Measurements from ENCODE around the gene FAM210A. TPM values are rescaled to one million over a fixed set of nuclear protein-coding genes. Genes with fewer than 3 reads are reported as not detected.
"Not testable (repeated sequence)": the region's sequence is repeated elsewhere in the genome, so short reads cannot be mapped to it uniquely, and the experiment has no call there.

Gene FAM210A
- total RNA-seq, 1 donor from 2014 or later: 33.8 TPM

GRCh38 chr18:13688191-13689136 lies 37.9 kb downstream of the FAM210A start:
- intact Hi-C loops (cut with micrococcal nuclease): no loop called here
- H3K4me1 Mint-ChIP-seq (ENCODE audit: low read depth): peaks cover 5% of the 10 kb centered on the region
- no peak overlapping the region for H3K4me3 Mint-ChIP-seq (ENCODE audit: low read depth)
- DNase-seq (ENCODE audit: low spot score): no peak
- H3K27me3 Mint-ChIP-seq (ENCODE audit: low read depth): no peaks in the 10 kb centered on the region
- H3K36me3 Mint-ChIP-seq (ENCODE audit: low read depth): peaks cover 23% of the 10 kb centered on the region
- no peak overlapping the region for H3K27ac Mint-ChIP-seq
- H3K9me3 Mint-ChIP-seq: peaks cover 24% of the 10 kb centered on the region

- Mint-ChIP-seq H3K4me3 (ENCODE audit: low read depth) (no peak overlapping the region), H3K36me3 (ENCODE audit: low read depth) (peaks cover 12% of the 10 kb centered on the region), H3K4me1 (ENCODE audit: low read depth) (peaks cover 5% of the 10 kb centered on the region), H3K9me3 (no peaks in the 10 kb centered on the region), H3K27me3 (ENCODE audit: low read depth) (no peaks in the 10 kb centered on the region), H3K27ac (no peak overlapping the region)
- intact Hi-C loops (cut with micrococcal nuclease): no loop called here
- DNase-seq (ENCODE audit: low spot score): no peak
Measured at GRCh38 chr18:13684546-13684945, 41.8 kb downstream of the FAM210A start.

GRCh38 chr18:13681701-13682100 lies 44.7 kb downstream of the FAM210A start:
- H3K4me3 Mint-ChIP-seq (ENCODE audit: low read depth): no peak overlapping the region
- peaks cover 9% of the 10 kb centered on the region for H3K36me3 Mint-ChIP-seq (ENCODE audit: low read depth)
- no peaks in the 10 kb centered on the region for H3K9me3 Mint-ChIP-seq
- peaks cover 19% of the 10 kb centered on the region for H3K4me1 Mint-ChIP-seq (ENCODE audit: low read depth)
- no peaks in the 10 kb centered on the region for H3K27me3 Mint-ChIP-seq (ENCODE audit: low read depth)
- no peak overlapping the region for H3K27ac Mint-ChIP-seq
- no peak for DNase-seq (ENCODE audit: low spot score)
- intact Hi-C loops (cut with micrococcal nuclease): no loop called here

- intact Hi-C loops (cut with micrococcal nuclease): no loop called here
- Mint-ChIP-seq H3K4me1 (ENCODE audit: low read depth) (peaks cover 16% of the 10 kb centered on the region), H3K4me3 (ENCODE audit: low read depth) (no peak overlapping the region), H3K36me3 (ENCODE audit: low read depth) (peaks cover 9% of the 10 kb centered on the region), H3K9me3 (no peaks in the 10 kb centered on the region), H3K27me3 (ENCODE audit: low read depth) (no peaks in the 10 kb centered on the region), H3K27ac (no peak overlapping the region)
- no peak for DNase-seq (ENCODE audit: low spot score)
Measured at GRCh38 chr18:13680612-13681011, 45.7 kb downstream of the FAM210A start.

- DNase-seq (ENCODE audit: low spot score); intact Hi-C loops (cut with micrococcal nuclease); H3K27me3 Mint-ChIP-seq (ENCODE audit: low read depth); H3K9me3 Mint-ChIP-seq; H3K4me3 Mint-ChIP-seq (ENCODE audit: low read depth); H3K27ac Mint-ChIP-seq: not testable (repeated sequence)
- H3K4me1 Mint-ChIP-seq (ENCODE audit: low read depth): peaks cover 14% of the 10 kb centered on the region
- peaks cover 11% of the 10 kb centered on the region for H3K36me3 Mint-ChIP-seq (ENCODE audit: low read depth)
Measured at GRCh38 chr18:13677350-13677749, 49.0 kb downstream of the FAM210A start.

- H3K4me3 Mint-ChIP-seq (ENCODE audit: low read depth): no peak overlapping the region
- H3K27me3 Mint-ChIP-seq (ENCODE audit: low read depth): no peaks in the 10 kb centered on the region
- intact Hi-C loops (cut with micrococcal nuclease): no loop called here
- H3K27ac Mint-ChIP-seq: no peak overlapping the region
- no peaks in the 10 kb centered on the region for H3K9me3 Mint-ChIP-seq
- DNase-seq (ENCODE audit: low spot score): no peak
- peaks cover 6% of the 10 kb centered on the region for H3K36me3 Mint-ChIP-seq (ENCODE audit: low read depth)
- peaks cover 14% of the 10 kb centered on the region for H3K4me1 Mint-ChIP-seq (ENCODE audit: low read depth)
Measured at GRCh38 chr18:13676471-13676870, 49.9 kb downstream of the FAM210A start.

GRCh38 chr18:13672657-13673056 lies 53.7 kb downstream of the FAM210A start:
- Mint-ChIP-seq H3K27me3 (ENCODE audit: low read depth) (no peaks in the 10 kb centered on the region), H3K9me3 (no peaks in the 10 kb centered on the region), H3K4me3 (ENCODE audit: low read depth) (no peak overlapping the region), H3K4me1 (ENCODE audit: low read depth) (peaks cover 4% of the 10 kb centered on the region), H3K36me3 (ENCODE audit: low read depth) (peaks cover 27% of the 10 kb centered on the region), H3K27ac (no peak overlapping the region)
- intact Hi-C loops (cut with micrococcal nuclease): no loop called here
- no peak for DNase-seq (ENCODE audit: low spot score)

- Mint-ChIP-seq H3K27me3 (ENCODE audit: low read depth) (no peaks in the 10 kb centered on the region), H3K4me1 (ENCODE audit: low read depth) (no peaks in the 10 kb centered on the region), H3K4me3 (ENCODE audit: low read depth) (no peak overlapping the region), H3K27ac (no peak overlapping the region), H3K36me3 (ENCODE audit: low read depth) (peaks cover 24% of the 10 kb centered on the region), H3K9me3 (no peaks in the 10 kb centered on the region)
- no peak for DNase-seq (ENCODE audit: low spot score)
- intact Hi-C loops (cut with micrococcal nuclease): no loop called here
Measured at GRCh38 chr18:13661779-13662256, 64.5 kb downstream of the FAM210A start.

- Mint-ChIP-seq H3K27ac (no peak overlapping the region), H3K27me3 (ENCODE audit: low read depth) (no peaks in the 10 kb centered on the region), H3K9me3 (no peaks in the 10 kb centered on the region), H3K36me3 (ENCODE audit: low read depth) (peaks cover 19% of the 10 kb centered on the region), H3K4me1 (ENCODE audit: low read depth) (no peaks in the 10 kb centered on the region), H3K4me3 (ENCODE audit: low read depth) (no peak overlapping the region)
- DNase-seq (ENCODE audit: low spot score): no peak
- intact Hi-C loops (cut with micrococcal nuclease): no loop called here
Measured at GRCh38 chr18:13661051-13661778, 65.1 kb downstream of the FAM210A start.

- no peaks in the 10 kb centered on the region for H3K9me3 Mint-ChIP-seq
- no peak overlapping the region for H3K4me3 Mint-ChIP-seq (ENCODE audit: low read depth)
- H3K36me3 Mint-ChIP-seq (ENCODE audit: low read depth): peaks cover 18% of the 10 kb centered on the region
- no peak for DNase-seq (ENCODE audit: low spot score)
- intact Hi-C loops (cut with micrococcal nuclease): no loop called here
- no peaks in the 10 kb centered on the region for H3K4me1 Mint-ChIP-seq (ENCODE audit: low read depth)
- H3K27me3 Mint-ChIP-seq (ENCODE audit: low read depth): no peaks in the 10 kb centered on the region
- H3K27ac Mint-ChIP-seq: no peak overlapping the region
Measured at GRCh38 chr18:13660510-13660909, 65.8 kb downstream of the FAM210A start.

GRCh38 chr18:13658436-13659204 lies 67.7 kb downstream of the FAM210A start:
- no peak for DNase-seq (ENCODE audit: low spot score)
- H3K9me3 Mint-ChIP-seq: no peaks in the 10 kb centered on the region
- no peaks in the 10 kb centered on the region for H3K27me3 Mint-ChIP-seq (ENCODE audit: low read depth)
- peaks cover 9% of the 10 kb centered on the region for H3K36me3 Mint-ChIP-seq (ENCODE audit: low read depth)
- no peaks in the 10 kb centered on the region for H3K4me1 Mint-ChIP-seq (ENCODE audit: low read depth)
- H3K4me3 Mint-ChIP-seq (ENCODE audit: low read depth): no peak overlapping the region
- H3K27ac Mint-ChIP-seq: no peak overlapping the region
- intact Hi-C loops (cut with micrococcal nuclease): no loop called here

GRCh38 chr18:13657974-13658373 lies 68.4 kb downstream of the FAM210A start:
- Mint-ChIP-seq H3K36me3 (ENCODE audit: low read depth) (peaks cover 6% of the 10 kb centered on the region), H3K4me3 (ENCODE audit: low read depth) (no peak overlapping the region), H3K9me3 (no peaks in the 10 kb centered on the region), H3K4me1 (ENCODE audit: low read depth) (no peaks in the 10 kb centered on the region), H3K27ac (no peak overlapping the region), H3K27me3 (ENCODE audit: low read depth) (no peaks in the 10 kb centered on the region)
- intact Hi-C loops (cut with micrococcal nuclease): no loop called here
- no peak for DNase-seq (ENCODE audit: low spot score)
